GM21381 (cell line): ENCODE data around the gene PLA2G15.
A peak's percentile ranks its signal among the peaks of the same experiment; 100 is the strongest.

ENCODE experiments used
- ATAC-seq: cut with Tn5 transposase; IDR thresholded peaks from one replicate; pipeline ENCODE4 v1.9.1; 2021; ENCODE audit warnings: mild to moderate bottlenecking, moderate library complexity; ENCODE audit not compliant: unreplicated experiment

The PLA2G15 gene

DNA sequence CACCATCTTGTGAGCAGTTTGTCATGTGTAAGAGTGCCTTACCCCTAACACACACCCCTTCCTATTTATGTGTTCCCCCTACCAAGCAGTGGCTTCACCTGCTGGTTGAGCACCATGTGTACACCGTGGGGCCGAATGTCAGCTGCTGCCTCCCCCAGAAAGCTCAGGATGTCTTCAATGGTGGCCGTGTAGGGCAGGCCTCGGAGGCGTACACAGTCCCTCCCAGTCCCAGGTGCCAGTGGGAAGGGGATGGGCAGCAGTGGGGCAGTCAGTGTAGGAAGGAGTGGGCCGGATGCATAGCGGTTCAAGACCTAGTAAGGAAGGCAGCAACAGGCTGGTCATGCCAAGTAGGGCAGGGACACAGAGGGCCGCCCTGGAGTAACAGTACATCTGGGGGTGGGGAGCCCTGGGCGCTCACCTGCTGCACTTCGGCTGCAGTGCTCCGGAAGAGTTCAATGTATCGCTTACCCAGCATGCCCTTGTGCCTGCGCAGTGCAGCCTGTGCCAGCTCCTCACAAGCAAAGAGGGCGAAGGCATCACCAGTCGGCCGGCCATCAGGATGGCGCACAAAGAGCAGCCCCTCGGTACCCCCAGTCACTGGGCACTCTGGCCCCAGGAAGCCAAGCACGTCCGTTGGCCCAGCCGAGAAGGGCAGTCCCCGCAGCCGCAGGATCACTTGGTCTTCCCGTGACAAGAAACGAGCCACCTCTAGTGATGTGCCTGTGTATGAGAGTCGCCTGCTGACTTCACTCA lies 13.6 kb upstream of the PLA2G15 start:
- ATAC-seq = no peak

DNA sequence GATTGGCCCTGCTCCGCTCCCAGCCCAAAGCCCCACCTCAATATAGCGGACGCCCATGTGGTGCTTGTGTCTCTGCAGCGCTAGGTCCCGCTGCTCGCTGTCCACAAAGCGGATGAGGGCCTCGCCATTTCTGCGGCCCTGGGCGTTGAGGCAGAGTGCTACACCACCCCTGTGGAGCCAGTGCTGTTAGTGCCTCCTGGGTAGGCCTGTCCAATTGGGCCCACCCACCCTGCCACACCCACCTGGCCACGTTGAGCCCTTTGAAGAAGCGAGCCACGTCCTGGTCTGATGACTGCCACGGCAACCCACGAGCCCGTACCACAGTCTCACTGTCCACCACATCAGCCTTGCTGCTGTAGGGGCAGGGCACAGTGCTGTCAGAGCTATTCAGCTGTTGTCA lies 12.8 kb upstream of the PLA2G15 start:
- no peak for ATAC-seq

GRCh38 chr16:68233085-68233834 lies 11.9 kb upstream of the PLA2G15 start:
- ATAC-seq = no peak

- ATAC-seq = no peak
These were observed 11.4 kb upstream of the PLA2G15 start for GRCh38 chr16:68233835-68234187.

- ATAC-seq = no peak
These were observed 10.7 kb upstream of the PLA2G15 start for GRCh38 chr16:68234188-68235107.

DNA sequence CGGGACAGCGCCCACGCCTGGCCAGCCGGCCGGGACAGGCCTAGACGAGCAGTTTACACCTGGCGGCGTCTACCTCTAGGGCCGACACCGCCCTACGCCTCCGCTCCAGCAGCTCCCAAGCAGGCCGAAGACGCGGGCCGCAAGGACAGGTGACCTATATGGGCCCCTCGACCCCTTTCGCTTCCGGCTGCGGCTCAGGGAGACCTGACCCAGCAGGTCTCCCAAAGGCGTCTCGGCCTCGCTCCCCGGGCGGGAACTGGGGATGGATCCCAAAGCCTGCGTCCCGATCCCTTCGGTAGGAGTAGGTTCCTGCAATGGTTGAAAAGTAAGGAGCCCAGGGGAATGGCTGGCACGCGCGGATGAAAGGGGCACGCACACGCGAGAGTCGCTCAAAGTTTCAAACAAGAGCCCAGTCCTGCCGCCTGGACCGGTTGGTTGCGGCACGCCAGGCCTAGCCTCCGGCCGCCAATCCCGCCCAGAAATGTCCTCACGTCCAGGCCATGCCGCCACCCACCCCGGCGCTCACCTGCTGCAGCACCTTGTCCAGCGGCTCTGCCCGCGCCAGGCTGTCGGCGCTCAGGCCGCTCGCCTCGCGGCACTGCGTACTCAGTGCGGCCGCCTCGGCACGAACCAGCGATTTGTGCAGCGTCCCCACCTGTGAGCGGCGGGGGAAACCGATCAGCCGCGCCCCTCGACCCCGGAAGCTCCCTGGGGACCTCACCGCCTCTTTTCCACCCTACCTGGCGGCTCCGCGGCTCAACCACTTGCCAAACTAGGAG lies 9.9 kb upstream of the PLA2G15 start:
- no peak for ATAC-seq

DNA sequence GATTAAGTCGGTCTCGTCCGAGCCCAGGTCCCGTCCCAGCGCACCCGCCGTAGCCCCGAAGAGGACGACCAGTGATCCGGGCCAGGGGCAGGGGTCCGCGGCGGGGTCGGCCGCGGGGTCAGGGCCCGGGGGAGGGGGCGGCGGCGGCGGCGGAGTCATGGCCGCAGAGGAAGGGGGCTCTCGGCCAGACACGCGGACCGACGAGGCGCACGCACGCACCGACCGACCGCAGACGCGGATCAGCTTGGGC lies 9.4 kb upstream of the PLA2G15 start, which contains the start of gene ESRP2:
Gene ESRP2 (minus strand): TSS at position 241 of the 250 bp plus-strand sequence. CDS start 82 bp downstream, at position 159.
- no peak for ATAC-seq

DNA sequence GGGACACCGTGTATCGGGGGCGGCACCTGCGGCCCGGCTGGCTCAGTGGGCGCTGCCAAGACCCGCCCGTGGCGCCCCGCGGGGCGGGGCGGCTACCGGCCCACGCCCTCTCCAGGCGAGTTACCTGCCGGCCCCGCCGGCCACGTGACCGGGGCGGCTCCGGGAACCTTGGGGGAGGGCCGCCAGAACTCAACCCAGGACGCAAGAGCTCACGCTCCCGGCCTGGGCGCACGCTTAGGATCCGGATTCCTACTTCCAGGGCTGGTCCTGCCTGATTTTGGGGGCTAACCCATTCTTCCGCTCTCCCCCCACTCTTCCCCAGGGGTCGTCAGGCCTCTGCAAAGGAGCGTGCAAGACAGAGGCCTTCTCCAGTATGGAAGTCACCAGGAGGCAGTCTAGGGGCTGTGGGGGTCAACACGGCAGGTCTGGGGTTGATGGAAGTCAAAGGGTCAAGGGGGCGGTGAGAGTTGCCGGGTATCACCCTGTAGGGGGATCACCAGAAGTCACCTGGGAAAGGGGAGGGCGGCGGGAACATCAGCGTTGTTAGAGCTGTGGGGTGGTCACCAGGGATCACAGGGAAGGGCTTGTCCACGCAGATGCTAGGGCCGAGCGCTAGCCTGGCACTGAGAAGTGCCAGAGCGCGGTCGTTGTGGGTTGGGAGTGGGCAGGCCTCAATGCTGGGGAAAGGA lies 8.9 kb upstream of the PLA2G15 start:
- ATAC-seq = no peak

DNA sequence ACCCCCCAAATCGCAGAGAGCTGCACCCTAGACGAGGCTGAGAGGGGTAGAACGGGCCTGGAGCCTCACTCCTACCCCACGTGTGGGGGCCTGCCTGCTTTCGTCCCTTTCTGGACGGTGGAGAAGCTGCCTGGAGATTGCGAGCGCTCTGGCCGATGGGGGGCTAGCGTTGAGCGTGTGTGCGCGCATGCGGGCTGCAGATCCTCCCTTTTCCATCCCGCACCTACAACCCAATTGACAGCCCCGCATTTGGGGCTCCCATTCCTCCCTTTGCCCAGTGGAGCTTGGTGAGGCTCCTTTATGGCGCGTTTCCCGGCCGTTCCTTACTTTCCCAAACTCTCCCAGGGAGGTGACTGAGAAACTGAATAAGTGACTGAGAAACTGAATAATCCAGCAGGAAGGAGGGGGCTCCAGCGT lies 8.3 kb upstream of the PLA2G15 start:
- ATAC-seq = no peak

DNA sequence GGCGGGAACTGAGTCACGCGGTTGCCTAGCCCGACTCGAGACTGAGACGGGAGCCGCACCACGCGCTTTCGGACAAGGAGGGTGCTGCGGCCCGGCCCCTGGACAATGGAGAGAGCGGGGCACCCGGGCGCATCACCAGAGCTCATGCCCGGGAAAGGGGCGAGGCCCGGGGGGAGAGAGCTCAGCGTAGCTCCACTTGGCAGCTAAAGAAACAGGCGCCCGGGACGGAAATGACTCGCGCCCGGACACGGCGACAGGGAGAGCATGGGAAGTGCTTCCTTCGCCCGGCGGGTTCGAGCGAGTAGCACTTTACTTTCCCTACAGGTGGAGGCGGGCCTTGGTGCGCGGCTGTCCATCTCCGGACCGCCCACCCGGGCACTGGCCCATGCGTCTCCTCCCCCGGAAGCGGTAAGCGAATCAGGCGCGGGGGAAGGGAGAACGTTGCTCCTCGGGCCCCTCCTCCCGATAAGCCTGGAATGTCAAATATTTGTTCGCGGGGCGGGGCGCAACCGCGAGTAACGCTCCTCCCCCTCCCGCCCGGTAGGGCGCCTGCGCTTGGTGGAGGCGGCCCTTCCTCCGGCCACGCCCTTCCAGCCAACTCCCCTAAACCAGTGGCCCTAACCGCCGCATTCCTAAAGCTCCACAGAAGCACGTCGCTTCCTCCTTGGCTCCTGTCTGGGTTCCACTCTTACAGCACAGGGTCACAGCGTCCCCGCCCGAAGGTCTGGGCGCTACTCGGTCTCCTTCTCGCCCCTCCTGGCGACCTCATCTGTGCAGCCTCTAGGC lies 7.7 kb upstream of the PLA2G15 start:
- ATAC-seq = peak; percentile 80

DNA sequence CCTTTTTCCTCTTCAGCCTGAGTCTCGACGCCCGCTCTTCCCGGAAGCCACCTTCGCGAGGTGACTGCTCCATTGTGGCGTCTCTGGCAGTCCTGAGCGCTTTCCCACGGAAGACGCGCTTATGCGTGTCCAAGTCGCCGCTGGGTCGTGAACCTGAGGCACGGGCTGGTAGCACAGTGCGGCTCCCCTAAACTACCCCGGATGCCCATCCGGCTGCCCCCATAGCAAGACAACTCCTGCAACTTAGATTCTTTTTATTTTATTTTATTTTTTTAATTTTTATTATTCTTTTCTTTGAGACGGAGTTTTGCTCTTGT lies 7.2 kb upstream of the PLA2G15 start:
- no peak for ATAC-seq

GRCh38 chr16:68242085-68242484 lies 3.1 kb upstream of the PLA2G15 start:
- no peak for ATAC-seq

DNA sequence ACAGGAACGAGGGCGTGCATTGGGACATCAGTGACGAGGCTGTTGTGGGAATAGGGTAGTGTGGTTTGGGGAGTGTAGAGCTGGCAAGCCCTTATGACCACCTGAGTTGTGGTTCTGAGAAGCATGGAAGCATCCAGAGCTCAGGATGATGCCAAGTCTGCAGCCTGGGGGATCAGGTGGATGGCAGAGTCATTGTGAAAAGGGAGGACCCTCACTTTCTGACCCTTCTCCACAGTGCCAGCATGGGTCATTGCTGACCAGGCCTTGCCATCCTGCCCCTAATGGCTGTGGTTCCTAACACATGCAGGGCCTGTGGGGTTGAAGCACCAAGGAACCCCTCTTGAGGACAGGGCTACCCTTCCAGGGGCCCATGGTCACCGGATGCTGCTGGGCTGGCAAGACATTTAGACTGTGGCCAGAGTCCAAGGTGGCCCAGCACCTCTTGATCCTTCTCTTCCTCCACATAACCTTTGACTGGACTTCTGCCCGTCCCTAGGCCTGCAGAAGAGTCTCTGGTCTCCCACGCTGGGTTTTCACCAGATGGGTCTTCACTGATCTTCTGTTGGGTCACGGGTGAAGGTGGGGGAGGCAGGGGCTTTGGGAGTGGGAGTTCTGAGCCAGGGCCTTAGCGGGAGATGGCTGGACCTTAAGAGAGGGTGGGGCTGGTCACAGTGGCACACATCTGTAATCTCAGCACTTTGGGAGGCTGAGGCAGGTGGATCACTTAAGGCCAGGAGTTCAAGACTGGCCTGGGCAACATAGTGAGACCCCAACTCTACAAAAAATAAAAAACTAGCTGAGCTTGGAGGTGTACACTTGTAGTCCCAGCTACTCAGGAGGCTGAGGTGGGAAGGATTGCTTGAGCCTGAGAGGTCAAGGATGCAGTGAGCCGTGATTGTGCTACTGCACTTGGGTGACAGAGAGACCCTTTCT lies 2.0 kb upstream of the PLA2G15 start:
- no peak for ATAC-seq

DNA sequence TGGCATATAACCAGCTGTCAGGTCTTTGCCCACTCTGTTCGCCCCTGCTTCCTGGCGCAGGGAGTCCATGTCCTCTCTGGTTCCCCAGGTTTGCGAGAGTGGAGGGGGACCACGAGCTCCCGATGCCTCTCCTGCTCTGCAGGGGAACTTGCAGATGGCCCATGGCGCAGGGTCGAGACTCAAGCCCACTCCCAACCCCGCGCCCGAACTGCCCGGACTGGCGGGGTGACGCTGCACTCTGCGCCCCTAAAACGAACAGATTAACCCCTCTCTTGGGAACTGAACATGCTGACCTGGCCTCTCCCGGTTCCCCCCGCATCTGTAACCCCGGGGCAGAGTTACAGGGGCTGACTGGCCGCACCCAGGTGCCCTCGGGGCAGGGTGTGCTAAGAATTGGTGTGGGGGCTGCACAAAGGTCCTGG lies 681 bp upstream of the PLA2G15 start:
- no peak for ATAC-seq

- no peak for ATAC-seq
These were observed 948 bp downstream of the PLA2G15 start for GRCh38 chr16:68246121-68246520.

DNA sequence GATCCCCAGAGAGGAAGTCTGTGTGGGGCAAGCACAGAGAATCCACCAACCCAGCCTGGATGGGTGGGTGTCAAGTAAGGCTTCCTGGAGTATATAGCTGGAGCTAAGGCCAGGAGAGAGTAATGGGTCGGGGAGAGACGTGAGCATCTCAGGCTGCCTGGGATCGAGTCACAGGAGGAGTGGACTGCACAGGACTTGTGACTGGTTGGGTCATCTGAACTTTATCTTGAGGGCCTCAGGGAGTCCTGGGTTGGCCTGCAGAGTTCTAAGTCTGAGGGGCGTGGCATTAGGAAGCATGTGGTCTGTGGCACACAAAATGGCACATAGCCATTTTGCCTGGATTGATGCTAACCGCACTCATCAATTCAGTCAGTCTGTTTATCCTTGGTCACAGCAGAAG lies 1.5 kb downstream of the PLA2G15 start:
- ATAC-seq = no peak

DNA sequence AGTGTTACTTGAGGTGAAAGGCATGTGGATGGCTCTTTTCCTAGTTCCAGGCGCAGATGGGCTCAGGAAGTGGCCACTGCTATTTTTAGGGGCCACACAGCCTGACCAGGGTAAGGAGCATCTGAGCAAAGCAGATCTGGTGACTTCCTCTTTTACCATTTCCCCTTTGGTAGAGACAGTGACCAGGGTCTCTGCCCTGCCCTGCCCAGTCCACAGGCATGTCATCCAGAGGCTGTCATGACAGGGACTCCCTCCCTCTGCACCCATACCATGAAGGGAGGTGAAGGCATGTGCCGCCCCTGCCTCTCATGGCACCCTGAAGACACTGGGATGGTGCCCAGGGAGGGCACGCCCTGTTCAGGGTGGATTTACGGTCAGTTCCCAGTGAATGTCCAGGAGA lies 2.2 kb downstream of the PLA2G15 start:
- no peak for ATAC-seq

GRCh38 chr16:68247932-68248331 lies 2.8 kb downstream of the PLA2G15 start:
- ATAC-seq = no peak

GRCh38 chr16:68249371-68249770 lies 4.2 kb downstream of the PLA2G15 start:
- ATAC-seq = no peak
